Nephron progenitor cell (in vitro differentiated cells): Measurements from ENCODE around the gene FADS1.

Experiments used
- DNase-seq: peaks from one replicate; pipeline ENCODE4 v3.0.0; 2021
- H3K27ac Mint-ChIP-seq: 2 replicates; pipeline ENCODE4 v1.8.0; 2021; ENCODE audit warnings: mild to moderate bottlenecking, moderate library complexity, mixed read lengths
- H3K27me3 Mint-ChIP-seq: 2 replicates; pipeline ENCODE4 v1.8.0; 2021; ENCODE audit warnings: mild to moderate bottlenecking, low read depth, mixed read lengths; ENCODE audit not compliant: poor library complexity
- H3K36me3 Mint-ChIP-seq: 2 replicates; pipeline ENCODE4 v1.8.0; 2021; ENCODE audit warnings: low read depth, mixed read lengths
- H3K4me1 Mint-ChIP-seq: 2 replicates; pipeline ENCODE4 v1.8.0; 2021; ENCODE audit warnings: mixed read lengths
- H3K4me3 Mint-ChIP-seq: 2 replicates; pipeline ENCODE4 v1.8.0; 2021; ENCODE audit warnings: mild to moderate bottlenecking, moderate library complexity, mixed read lengths
- H3K9me3 Mint-ChIP-seq: 2 replicates; pipeline ENCODE4 v1.8.0; 2021; ENCODE audit warnings: mild to moderate bottlenecking, moderate library complexity, mixed read lengths
- CTCF ChIP-seq: fragments of 200-600 bp; sonication (generic); IDR thresholded peaks from 2 replicates; pipeline ENCODE4 v1.5.0; 2021; ENCODE audit warnings: antibody characterized with exemption

Gene FADS1

GRCh38 chr11:61784506-61784805 lies 32.3 kb downstream of the FADS1 start:
- no peaks in the 10 kb centered on the region for H3K9me3 Mint-ChIP-seq
- no peak for TF ChIP-seq CTCF
- H3K27ac Mint-ChIP-seq, result peak overlapping the region; percentile 57
- no peak for DNase-seq
- peaks cover 35% of the 10 kb centered on the region for H3K36me3 Mint-ChIP-seq
- peaks cover 43% of the 10 kb centered on the region for H3K4me1 Mint-ChIP-seq
- no peak overlapping the region for H3K4me3 Mint-ChIP-seq
- no peaks in the 10 kb centered on the region for H3K27me3 Mint-ChIP-seq

GRCh38 chr11:61783717-61784505 lies 32.9 kb downstream of the FADS1 start:
- peak overlapping the region; percentile 85 for H3K27ac Mint-ChIP-seq
- H3K27me3 Mint-ChIP-seq, result no peaks in the 10 kb centered on the region
- no peak for TF ChIP-seq CTCF
- DNase-seq, result no peak
- no peaks in the 10 kb centered on the region for H3K9me3 Mint-ChIP-seq
- H3K36me3 Mint-ChIP-seq, result peaks cover 32% of the 10 kb centered on the region
- H3K4me1 Mint-ChIP-seq, result peaks cover 44% of the 10 kb centered on the region
- no peak overlapping the region for H3K4me3 Mint-ChIP-seq

- Mint-ChIP-seq H3K27me3 (no peaks in the 10 kb centered on the region), H3K9me3 (no peaks in the 10 kb centered on the region), H3K4me3 (no peak overlapping the region), H3K27ac (peak overlapping the region; percentile 66), H3K4me1 (peaks cover 48% of the 10 kb centered on the region), H3K36me3 (peaks cover 25% of the 10 kb centered on the region)
- DNase-seq, result no peak
- TF ChIP-seq CTCF, result no peak
Observed at GRCh38 chr11:61782841-61783240, 34.0 kb downstream of the FADS1 start.

- Mint-ChIP-seq H3K4me1 (peaks cover 48% of the 10 kb centered on the region), H3K9me3 (no peaks in the 10 kb centered on the region), H3K36me3 (peaks cover 27% of the 10 kb centered on the region), H3K27ac (no peak overlapping the region), H3K4me3 (no peak overlapping the region), H3K27me3 (no peaks in the 10 kb centered on the region)
- DNase-seq, result no peak
- no peak for TF ChIP-seq CTCF
Observed at GRCh38 chr11:61782299-61782698, 34.5 kb downstream of the FADS1 start.

- Mint-ChIP-seq H3K27me3 (no peaks in the 10 kb centered on the region), H3K9me3 (no peaks in the 10 kb centered on the region), H3K4me1 (peaks cover 44% of the 10 kb centered on the region), H3K4me3 (no peak overlapping the region), H3K27ac (no peak overlapping the region), H3K36me3 (peaks cover 27% of the 10 kb centered on the region)
- TF ChIP-seq CTCF, result no peak
- no peak for DNase-seq
Observed at GRCh38 chr11:61781585-61781984, 35.2 kb downstream of the FADS1 start.

- H3K36me3 Mint-ChIP-seq, result peaks cover 27% of the 10 kb centered on the region
- DNase-seq, result no peak
- H3K4me1 Mint-ChIP-seq, result peaks cover 41% of the 10 kb centered on the region
- H3K9me3 Mint-ChIP-seq, result no peaks in the 10 kb centered on the region
- TF ChIP-seq CTCF, result no peak
- no peak overlapping the region for H3K4me3 Mint-ChIP-seq
- H3K27ac Mint-ChIP-seq, result peak overlapping the region; percentile 39
- no peaks in the 10 kb centered on the region for H3K27me3 Mint-ChIP-seq
Observed at GRCh38 chr11:61780581-61781162, 36.1 kb downstream of the FADS1 start.
